SK-N-SH (cell line): ENCODE measurements around the gene CTNNA3.

ENCODE experiments used
- CTCF ChIP-seq: fragments of 200-600 bp; sonication (generic); IDR thresholded peaks from 2 replicates; pipeline ENCODE4 v1.6.1; 2017; ENCODE audit warnings: antibody characterized with exemption, mild to moderate bottlenecking, moderate library complexity
- EZH2phosphoT487 ChIP-seq: fragments of 200-600 bp; sonication (generic); IDR thresholded peaks from 2 replicates; pipeline ENCODE4 v1.6.1; 2017; ENCODE audit warnings: low read depth, mixed run types, mild to moderate bottlenecking, antibody characterized with exemption, moderate library complexity, borderline replicate concordance
- FOXJ3 ChIP-seq: sonication (generic); formaldehyde crosslinking; IDR thresholded peaks from 2 replicates; pipeline ENCODE4 v1.5.1; 2020; ENCODE audit warnings: mild to moderate bottlenecking, missing genetic modification reagents
- GATA2 ChIP-seq: sonication (generic); formaldehyde crosslinking; IDR thresholded peaks from 2 replicates; pipeline ENCODE4 v1.5.0; 2020; ENCODE audit warnings: mild to moderate bottlenecking, missing genetic modification reagents
- NFIC ChIP-seq: IDR thresholded peaks from 2 replicates; pipeline ENCODE4 v1.4.0; 2012; ENCODE audit warnings: borderline replicate concordance
- NRF1 ChIP-seq: IDR thresholded peaks from 2 replicates; pipeline ENCODE4 v1.6.1; 2012; ENCODE audit warnings: low read depth, mild to moderate bottlenecking, low read length
- RFX5 ChIP-seq: IDR thresholded peaks from 2 replicates; pipeline ENCODE4 v1.6.1; 2012; ENCODE audit warnings: mild to moderate bottlenecking, improper control_type of control experiment, low read length
- TAF1 ChIP-seq: IDR thresholded peaks from 2 replicates; pipeline ENCODE4 v1.6.1; 2012; ENCODE audit warnings: low read depth, mild to moderate bottlenecking, low read length, moderate library complexity, borderline replicate concordance

DNA sequence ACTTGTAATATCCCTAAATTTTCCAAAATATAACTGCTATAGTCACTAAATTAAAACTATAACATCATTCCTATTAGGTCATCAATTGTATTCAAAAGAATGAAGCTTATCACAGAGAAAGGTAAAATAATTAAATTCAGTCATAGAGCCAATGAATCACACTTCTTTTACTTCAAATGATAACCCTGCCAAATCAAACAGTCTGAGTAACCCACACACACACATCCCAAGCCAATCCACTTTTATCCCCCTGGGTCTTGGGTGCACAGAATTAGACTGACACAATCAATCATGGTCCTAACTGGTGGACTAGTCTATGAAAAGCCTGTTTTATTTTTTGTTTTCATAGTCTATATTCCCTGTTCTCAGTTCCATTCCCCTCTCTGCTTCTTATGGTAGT is 25.6 kb downstream of the CTNNA3 start:
- TF ChIP-seq CTCF (no peak), TAF1 (no peak), FOXJ3 (CRISPR knock-in tag) (no peak), EZH2phosphoT487 (no peak), NRF1 (no peak), NFIC (no peak), GATA2 (CRISPR knock-in tag) (no peak), RFX5 (no peak)
